Suprapubic skin (tissue), 3 donors: ENCODE results near the gene ME3.

Experiments
- EP300 ChIP-seq: sonication (generic); formaldehyde crosslinking; IDR thresholded peaks from one replicate; pipeline ENCODE4 v1.6.1; 2017; ENCODE audit warnings: antibody characterized with exemption
- POLR2A ChIP-seq, 2 donors: fragments of 450-650 bp; IDR thresholded peaks; one replicate each; pipeline ENCODE4 v1.6.1; 2017; ENCODE audit warnings: antibody characterized with exemption in 2 of 2, mild to moderate bottlenecking in 2 of 2, moderate library complexity in 2 of 2
- TF ChIP-seq, protein P1 (sequence below), 2 donors: fragments of 200-600 bp in 1 of 2; fragments of 450-650 bp in 1 of 2; sonication (generic) in 1 of 2; IDR thresholded peaks; one replicate each; pipeline ENCODE4 v1.5.1; 2016 to 2019; ENCODE audit warnings: antibody characterized with exemption in 2 of 2, mild to moderate bottlenecking in 1 of 2, moderate library complexity in 1 of 2

GRCh38 chr11:86446163-86446923, 226.1 kb downstream of the ME3 start:
- TF ChIP-seq, protein P1, sequence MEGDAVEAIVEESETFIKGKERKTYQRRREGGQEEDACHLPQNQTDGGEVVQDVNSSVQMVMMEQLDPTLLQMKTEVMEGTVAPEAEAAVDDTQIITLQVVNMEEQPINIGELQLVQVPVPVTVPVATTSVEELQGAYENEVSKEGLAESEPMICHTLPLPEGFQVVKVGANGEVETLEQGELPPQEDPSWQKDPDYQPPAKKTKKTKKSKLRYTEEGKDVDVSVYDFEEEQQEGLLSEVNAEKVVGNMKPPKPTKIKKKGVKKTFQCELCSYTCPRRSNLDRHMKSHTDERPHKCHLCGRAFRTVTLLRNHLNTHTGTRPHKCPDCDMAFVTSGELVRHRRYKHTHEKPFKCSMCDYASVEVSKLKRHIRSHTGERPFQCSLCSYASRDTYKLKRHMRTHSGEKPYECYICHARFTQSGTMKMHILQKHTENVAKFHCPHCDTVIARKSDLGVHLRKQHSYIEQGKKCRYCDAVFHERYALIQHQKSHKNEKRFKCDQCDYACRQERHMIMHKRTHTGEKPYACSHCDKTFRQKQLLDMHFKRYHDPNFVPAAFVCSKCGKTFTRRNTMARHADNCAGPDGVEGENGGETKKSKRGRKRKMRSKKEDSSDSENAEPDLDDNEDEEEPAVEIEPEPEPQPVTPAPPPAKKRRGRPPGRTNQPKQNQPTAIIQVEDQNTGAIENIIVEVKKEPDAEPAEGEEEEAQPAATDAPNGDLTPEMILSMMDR (IDR thresholded peaks at IDR 0.05): no peak
- no peak for TF ChIP-seq POLR2A (IDR thresholded peaks at IDR 0.05)
- TF ChIP-seq EP300: no peak
